ENCODE results near the gene KRT78. TPM values are rescaled to one million over a fixed set of nuclear protein-coding genes. Genes with fewer than 3 reads are reported as not detected.

The KRT78 gene
- total RNA-seq, 2 experiments from 2014 or later: not detected

GRCh38 chr12:52821071-52821730, 27.6 kb downstream of the KRT78 start:
- H2AFZ ChIP-seq (ENCODE audit: low read length): no peak overlapping the region
- intact Hi-C loops (cut with micrococcal nuclease; ENCODE audit: unreplicated experiment): no loop called here
- no peak for TF ChIP-seq EZH2phosphoT487 (IDR thresholded peaks at IDR 0.05; ENCODE audit: borderline replicate concordance, low read depth, low read length)
- TF ChIP-seq, protein P1, sequence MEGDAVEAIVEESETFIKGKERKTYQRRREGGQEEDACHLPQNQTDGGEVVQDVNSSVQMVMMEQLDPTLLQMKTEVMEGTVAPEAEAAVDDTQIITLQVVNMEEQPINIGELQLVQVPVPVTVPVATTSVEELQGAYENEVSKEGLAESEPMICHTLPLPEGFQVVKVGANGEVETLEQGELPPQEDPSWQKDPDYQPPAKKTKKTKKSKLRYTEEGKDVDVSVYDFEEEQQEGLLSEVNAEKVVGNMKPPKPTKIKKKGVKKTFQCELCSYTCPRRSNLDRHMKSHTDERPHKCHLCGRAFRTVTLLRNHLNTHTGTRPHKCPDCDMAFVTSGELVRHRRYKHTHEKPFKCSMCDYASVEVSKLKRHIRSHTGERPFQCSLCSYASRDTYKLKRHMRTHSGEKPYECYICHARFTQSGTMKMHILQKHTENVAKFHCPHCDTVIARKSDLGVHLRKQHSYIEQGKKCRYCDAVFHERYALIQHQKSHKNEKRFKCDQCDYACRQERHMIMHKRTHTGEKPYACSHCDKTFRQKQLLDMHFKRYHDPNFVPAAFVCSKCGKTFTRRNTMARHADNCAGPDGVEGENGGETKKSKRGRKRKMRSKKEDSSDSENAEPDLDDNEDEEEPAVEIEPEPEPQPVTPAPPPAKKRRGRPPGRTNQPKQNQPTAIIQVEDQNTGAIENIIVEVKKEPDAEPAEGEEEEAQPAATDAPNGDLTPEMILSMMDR (conservative IDR thresholded peaks at IDR 0.05; ENCODE audit: low read length): no peak
- no peaks in the 10 kb centered on the region for H3K9me2 ChIP-seq (ENCODE audit: insufficient read depth, low read length)
- no peak overlapping the region for H3K4me2 ChIP-seq (ENCODE audit: low read length)
- H3K4me1 ChIP-seq (ENCODE audit: insufficient read depth, low read length, poor library complexity, severe bottlenecking): no peaks in the 10 kb centered on the region
- CTCF ChIA-PET (ENCODE audit: unreplicated experiment): no interaction called here
- no peak for DNase-seq (ENCODE audit: low spot score)
- H3K9me3 ChIP-seq (ENCODE audit: low read length): no peaks in the 10 kb centered on the region
- H4K20me1 ChIP-seq (ENCODE audit: insufficient read depth, low read length): no peaks in the 10 kb centered on the region
- H3K79me2 ChIP-seq (ENCODE audit: insufficient read depth, low read depth, low read length): no peaks in the 10 kb centered on the region
- H3K4me3 ChIP-seq (ENCODE audit: low read depth, low read length, poor library complexity, severe bottlenecking): no peak overlapping the region
- POLR2A ChIA-PET: no interaction called here
- BruUV-seq (replicated peaks): no TSS peak
- no peak overlapping the region for H3K27ac ChIP-seq (ENCODE audit: low read depth, low read length, poor library complexity, severe bottlenecking)
- no peaks in the 10 kb centered on the region for H3K36me3 ChIP-seq (ENCODE audit: insufficient read depth, low read length)

DNA sequence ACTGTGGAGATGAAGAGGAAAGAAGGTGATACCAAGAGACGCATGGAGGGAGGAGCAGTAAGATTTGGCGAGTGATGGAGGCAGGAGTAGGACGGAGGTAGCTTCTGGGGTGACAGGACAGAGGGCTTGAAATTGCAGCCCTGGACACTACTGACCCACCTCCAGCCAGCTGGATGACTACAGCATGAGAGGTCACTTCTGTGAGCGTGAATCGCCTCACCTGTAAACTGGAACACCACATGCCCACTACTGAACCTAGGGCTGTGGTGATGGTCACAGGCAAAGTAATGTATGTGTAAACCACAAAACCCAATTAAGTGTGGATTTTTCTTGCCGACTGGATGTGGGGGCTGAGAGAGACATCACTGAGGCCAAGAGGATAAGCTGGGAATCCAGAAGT, 28.3 kb downstream of the KRT78 start:
- DNase-seq (ENCODE audit: low spot score): no peak
- Histone ChIP-seq H3K4me3 (ENCODE audit: low read depth, low read length, poor library complexity, severe bottlenecking) (no peak overlapping the region), H3K9me3 (ENCODE audit: low read length) (no peaks in the 10 kb centered on the region), H3K27ac (ENCODE audit: low read depth, low read length, poor library complexity, severe bottlenecking) (no peak overlapping the region), H3K4me2 (ENCODE audit: low read length) (no peak overlapping the region), H2AFZ (ENCODE audit: low read length) (no peak overlapping the region), H3K4me1 (ENCODE audit: insufficient read depth, low read length, poor library complexity, severe bottlenecking) (no peaks in the 10 kb centered on the region), H3K36me3 (ENCODE audit: insufficient read depth, low read length) (no peaks in the 10 kb centered on the region), H3K9me2 (ENCODE audit: insufficient read depth, low read length) (no peaks in the 10 kb centered on the region), H3K79me2 (ENCODE audit: insufficient read depth, low read depth, low read length) (no peaks in the 10 kb centered on the region), H4K20me1 (ENCODE audit: insufficient read depth, low read length) (no peaks in the 10 kb centered on the region)
- intact Hi-C loops (cut with micrococcal nuclease; ENCODE audit: unreplicated experiment): no loop called here
- CTCF ChIA-PET (ENCODE audit: unreplicated experiment): no interaction called here
- POLR2A ChIA-PET: no interaction called here
- no TSS peak for BruUV-seq (replicated peaks)
- TF ChIP-seq, protein P1 (conservative IDR thresholded peaks at IDR 0.05; ENCODE audit: low read length): no peak
- TF ChIP-seq EZH2phosphoT487 (IDR thresholded peaks at IDR 0.05; ENCODE audit: borderline replicate concordance, low read depth, low read length): no peak

DNA sequence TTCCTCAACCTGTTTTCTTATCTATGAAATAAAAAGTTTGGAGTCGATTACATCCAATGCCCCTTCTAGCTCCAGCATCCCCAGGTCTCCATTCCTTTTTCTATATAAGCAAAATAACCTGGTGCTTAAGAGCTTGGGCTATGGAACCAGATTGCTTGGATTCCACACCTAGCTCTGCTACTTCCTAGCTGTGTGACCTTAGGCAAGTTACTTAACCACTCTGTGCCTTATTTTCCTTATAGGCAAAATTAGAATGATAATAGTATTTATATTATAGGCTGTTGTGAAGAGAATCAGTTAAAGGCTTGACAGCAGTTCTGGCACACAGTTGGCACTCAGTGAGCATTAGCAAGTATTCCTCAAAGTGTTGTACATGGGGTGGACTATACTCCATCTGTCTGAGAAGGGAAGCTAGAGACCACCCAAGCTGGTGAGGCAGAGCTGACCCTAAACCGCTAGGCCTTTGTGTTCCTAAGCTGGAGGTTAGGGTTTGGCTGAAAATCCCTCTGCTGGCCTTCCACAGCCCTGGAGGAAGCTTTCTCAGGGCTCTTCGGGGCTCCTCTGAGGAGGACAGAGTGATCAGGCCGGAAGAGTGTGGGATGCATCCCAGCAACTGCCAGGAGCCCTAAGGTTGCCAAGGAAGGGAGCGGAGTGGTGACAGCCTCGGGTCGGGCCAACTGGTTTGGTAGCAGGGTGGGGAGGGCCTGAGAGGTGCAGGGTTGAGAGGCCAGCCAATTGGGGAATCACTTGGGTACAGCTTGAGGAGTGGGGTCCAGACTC, 28.9 kb downstream of the KRT78 start:
- no TSS peak for BruUV-seq (replicated peaks)
- H3K27ac ChIP-seq (ENCODE audit: low read depth, low read length, poor library complexity, severe bottlenecking): no peak overlapping the region
- intact Hi-C loops (cut with micrococcal nuclease; ENCODE audit: unreplicated experiment): no loop called here
- no peaks in the 10 kb centered on the region for H3K36me3 ChIP-seq (ENCODE audit: insufficient read depth, low read length)
- no peaks in the 10 kb centered on the region for H4K20me1 ChIP-seq (ENCODE audit: insufficient read depth, low read length)
- ChIA-PET POLR2A (interaction anchor here (0.6 to 0.7 kb wide), 2 partner anchors 9 to 324 kb away, joined by 3 to 5 read pairs; no protein-coding TSS in a partner anchor), CTCF (ENCODE audit: unreplicated experiment) (no interaction called here)
- no peak overlapping the region for H2AFZ ChIP-seq (ENCODE audit: low read length)
- H3K9me2 ChIP-seq (ENCODE audit: insufficient read depth, low read length): no peaks in the 10 kb centered on the region
- no peaks in the 10 kb centered on the region for H3K9me3 ChIP-seq (ENCODE audit: low read length)
- H3K4me1 ChIP-seq (ENCODE audit: insufficient read depth, low read length, poor library complexity, severe bottlenecking): no peaks in the 10 kb centered on the region
- no peaks in the 10 kb centered on the region for H3K79me2 ChIP-seq (ENCODE audit: insufficient read depth, low read depth, low read length)
- H3K4me2 ChIP-seq (ENCODE audit: low read length): no peak overlapping the region
- H3K4me3 ChIP-seq (ENCODE audit: low read depth, low read length, poor library complexity, severe bottlenecking): no peak overlapping the region
- DNase-seq (ENCODE audit: low spot score): no peak
- no peak for TF ChIP-seq EZH2phosphoT487 (IDR thresholded peaks at IDR 0.05; ENCODE audit: borderline replicate concordance, low read depth, low read length)
- TF ChIP-seq, protein P1 (conservative IDR thresholded peaks at IDR 0.05; ENCODE audit: low read length): no peak
